ENCODE data around the gene WWOX. TPM values are rescaled to one million over a fixed set of nuclear protein-coding genes. Genes with fewer than 3 reads are reported as not detected.

WWOX gene
- total RNA-seq, 1 donor from 2014 or later: 11.2 TPM

- ATAC-seq: no peak
Measured at GRCh38 chr16:78306361-78306760, 206.9 kb downstream of the WWOX start.

GRCh38 chr16:78307824-78308528 is 208.5 kb downstream of the WWOX start:
- ATAC-seq: no peak

- no peak for ATAC-seq
Measured at GRCh38 chr16:78309763-78310162, 210.3 kb downstream of the WWOX start.

- ATAC-seq: no peak
Measured at GRCh38 chr16:78310196-78310595, 210.7 kb downstream of the WWOX start.

GRCh38 chr16:78310990-78311561 is 211.6 kb downstream of the WWOX start:
- no peak for ATAC-seq

GRCh38 chr16:78311831-78312230 is 212.4 kb downstream of the WWOX start:
- no peak for ATAC-seq

GRCh38 chr16:78317564-78318240 is 218.2 kb downstream of the WWOX start:
- no peak for ATAC-seq

- ATAC-seq: no peak
Measured at GRCh38 chr16:78321620-78322360, 222.3 kb downstream of the WWOX start.

- no peak for ATAC-seq
Measured at GRCh38 chr16:78323315-78323714, 223.9 kb downstream of the WWOX start.

- ATAC-seq: no peak
Measured at GRCh38 chr16:78324649-78325285, 225.3 kb downstream of the WWOX start.

GRCh38 chr16:78325468-78326352 is 226.3 kb downstream of the WWOX start:
- no peak for ATAC-seq

- ATAC-seq: no peak
Measured at GRCh38 chr16:78326731-78327130, 227.3 kb downstream of the WWOX start.

GRCh38 chr16:78331731-78332130 is 232.3 kb downstream of the WWOX start:
- no peak for ATAC-seq

GRCh38 chr16:78333808-78334207 is 234.4 kb downstream of the WWOX start:
- ATAC-seq: no peak

- no peak for ATAC-seq
Measured at GRCh38 chr16:78340590-78340989, 241.1 kb downstream of the WWOX start.

GRCh38 chr16:78348068-78348467 is 248.6 kb downstream of the WWOX start:
- no peak for ATAC-seq

GRCh38 chr16:78348886-78349285 is 249.4 kb downstream of the WWOX start:
- no peak for ATAC-seq

GRCh38 chr16:78352184-78352583 is 252.7 kb downstream of the WWOX start:
- ATAC-seq: no peak

GRCh38 chr16:78353640-78354275 is 254.3 kb downstream of the WWOX start:
- ATAC-seq: no peak

- no peak for ATAC-seq
Measured at GRCh38 chr16:78362524-78363135, 263.2 kb downstream of the WWOX start.
